Ovary (tissue), 3 donors: ENCODE results near the gene SGPL1.
"Not testable (repeated sequence)": the region's sequence is repeated elsewhere in the genome, so short reads cannot be mapped to it uniquely, and the experiment has no call there.

Source experiments
- CTCF ChIP-seq, 3 donors: fragments of 450-650 bp in 2 of 3; fragments of 200-600 bp in 1 of 3; IDR thresholded peaks; one replicate each; pipeline versions ENCODE4 v1.5.1 to v1.8.0; 2016 to 2022; ENCODE audit warnings: antibody characterized with exemption in 3 of 3, mild to moderate bottlenecking in 1 of 3
- EP300 ChIP-seq: sonication (generic); formaldehyde crosslinking; IDR thresholded peaks from one replicate; pipeline ENCODE4 v1.6.1; 2017; ENCODE audit warnings: antibody characterized with exemption
- POLR2A ChIP-seq: fragments of 450-650 bp; IDR thresholded peaks from one replicate; pipeline ENCODE4 v1.6.1; 2017; ENCODE audit warnings: antibody characterized with exemption, mild to moderate bottlenecking, moderate library complexity
- donor health status: DM: no; HTN: no; CAD: no.

- TF ChIP-seq CTCF (IDR thresholded peaks at IDR 0.05); EP300; POLR2A: not testable (repeated sequence)
Observed at GRCh38 chr10:70770516-70770915, 45.2 kb upstream of the SGPL1 start.
